Measurements from ENCODE around the gene ST6GAL2. TPM values are rescaled to one million over a fixed set of nuclear protein-coding genes. Genes with fewer than 3 reads are reported as not detected.

Gene ST6GAL2
- total RNA-seq, 2 donors from 2014 or later = not detected

DNA sequence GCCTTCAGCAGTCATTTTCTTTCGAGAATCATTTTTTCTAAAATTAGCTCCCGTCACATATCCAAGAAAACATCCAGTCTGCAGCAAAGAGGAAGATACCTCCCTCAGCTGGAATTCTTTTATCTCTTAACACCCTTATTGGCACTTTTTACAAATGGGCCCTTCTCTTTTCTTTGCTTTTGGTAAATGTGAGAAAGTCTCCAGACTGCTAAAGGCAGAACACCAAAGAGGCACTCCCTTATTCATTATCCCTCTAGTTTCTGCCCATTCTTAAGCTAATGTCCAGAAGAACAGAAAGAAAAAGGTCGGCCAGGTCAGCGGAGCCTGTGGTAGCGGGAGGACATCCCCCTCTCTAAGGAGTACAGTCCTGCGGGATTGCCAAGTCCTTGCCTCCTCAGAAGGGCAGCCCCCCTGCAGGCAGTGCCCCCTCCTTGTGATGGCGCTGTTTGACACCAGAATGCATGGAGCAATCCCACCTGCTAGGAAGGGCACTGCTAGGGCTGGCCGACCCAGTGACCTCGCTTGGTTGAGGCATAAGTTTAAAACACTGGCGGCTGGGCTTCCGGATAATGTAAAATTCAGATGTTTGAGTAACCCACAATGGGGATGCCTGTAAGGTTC lies 34.0 kb downstream of the ST6GAL2 start:
- no peaks in the 10 kb centered on the region for H3K9me3 Mint-ChIP-seq
- H3K4me3 Mint-ChIP-seq = no peak overlapping the region
- ATAC-seq (replicated peaks in 1 of 2) (no peak), DNase-seq (no peak)
- H3K27me3 Mint-ChIP-seq (ENCODE audit: low read depth) = no peaks in the 10 kb centered on the region
- no peaks in the 10 kb centered on the region for H3K36me3 Mint-ChIP-seq (ENCODE audit: insufficient read depth in 2 of 2)
- no peak overlapping the region for H3K27ac Mint-ChIP-seq
- no peaks in the 10 kb centered on the region for H3K4me1 Mint-ChIP-seq (ENCODE audit: low read depth)

DNA sequence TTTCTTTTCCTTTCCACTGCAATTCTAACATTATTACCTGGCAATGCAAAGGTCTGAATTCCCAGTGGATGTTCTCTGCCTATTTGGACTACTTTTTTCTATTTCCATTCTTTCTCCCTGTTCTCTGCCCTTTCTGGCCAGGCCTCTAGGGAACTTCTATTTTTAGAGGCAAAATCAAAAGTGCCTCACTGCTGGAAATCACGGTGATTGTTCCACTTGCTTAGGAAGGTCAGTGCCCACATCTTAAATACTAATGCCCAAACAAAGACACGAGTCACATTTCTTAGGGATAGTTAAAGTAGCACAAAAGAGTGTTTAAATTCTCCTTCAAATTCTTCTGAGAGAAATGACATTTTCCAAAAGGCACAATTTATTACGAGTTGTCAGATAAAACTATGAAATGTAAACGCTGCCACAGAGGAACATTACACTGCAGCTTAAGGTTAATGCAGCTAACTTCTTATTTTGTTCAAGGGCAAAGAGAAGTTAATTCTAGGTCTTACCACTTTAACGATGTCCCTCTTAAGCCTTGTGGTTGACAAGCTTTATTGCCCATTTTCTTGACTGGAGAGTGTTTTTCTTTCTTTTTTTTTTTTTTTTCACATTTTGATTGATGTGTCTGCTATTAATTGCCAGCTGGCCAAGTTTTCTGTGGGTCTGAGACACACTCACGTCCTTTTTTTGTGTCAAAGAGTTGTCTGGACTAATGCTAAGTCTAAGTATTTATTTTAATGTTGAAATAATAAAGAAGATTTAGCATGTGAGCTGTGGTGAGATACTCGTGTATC lies 34.7 kb downstream of the ST6GAL2 start:
- Mint-ChIP-seq H3K9me3 (no peaks in the 10 kb centered on the region), H3K36me3 (ENCODE audit: insufficient read depth in 2 of 2) (no peaks in the 10 kb centered on the region), H3K4me1 (ENCODE audit: low read depth) (no peaks in the 10 kb centered on the region), H3K27me3 (ENCODE audit: low read depth) (no peaks in the 10 kb centered on the region), H3K27ac (no peak overlapping the region), H3K4me3 (no peak overlapping the region)
- no peak for ATAC-seq (replicated peaks in 1 of 2)
- no peak for DNase-seq

DNA sequence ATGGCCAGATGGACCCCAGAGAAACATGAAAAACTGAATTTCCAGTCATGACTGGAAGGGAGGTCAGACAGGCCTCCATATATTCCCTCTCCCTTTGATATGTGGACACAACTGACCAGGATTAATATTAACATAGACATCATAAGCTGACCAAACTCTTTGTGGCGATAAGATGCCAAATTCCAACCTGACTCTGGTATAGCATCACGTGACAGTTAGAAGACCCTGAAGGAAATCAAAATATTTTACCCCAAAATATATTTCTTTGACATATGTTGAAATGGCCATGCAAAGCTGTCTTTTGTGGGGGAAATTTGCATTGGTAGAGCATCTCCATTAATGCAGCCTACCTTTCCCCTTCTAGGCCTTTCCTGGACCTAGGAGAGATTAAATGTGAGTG lies 36.7 kb downstream of the ST6GAL2 start:
- ATAC-seq (replicated peaks in 1 of 2) (no peak), DNase-seq (no peak)
- H3K4me1 Mint-ChIP-seq (ENCODE audit: low read depth) = no peaks in the 10 kb centered on the region
- no peaks in the 10 kb centered on the region for H3K27me3 Mint-ChIP-seq (ENCODE audit: low read depth)
- H3K4me3 Mint-ChIP-seq = no peak overlapping the region
- H3K27ac Mint-ChIP-seq = no peak overlapping the region
- no peaks in the 10 kb centered on the region for H3K36me3 Mint-ChIP-seq (ENCODE audit: insufficient read depth in 2 of 2)
- no peaks in the 10 kb centered on the region for H3K9me3 Mint-ChIP-seq

DNA sequence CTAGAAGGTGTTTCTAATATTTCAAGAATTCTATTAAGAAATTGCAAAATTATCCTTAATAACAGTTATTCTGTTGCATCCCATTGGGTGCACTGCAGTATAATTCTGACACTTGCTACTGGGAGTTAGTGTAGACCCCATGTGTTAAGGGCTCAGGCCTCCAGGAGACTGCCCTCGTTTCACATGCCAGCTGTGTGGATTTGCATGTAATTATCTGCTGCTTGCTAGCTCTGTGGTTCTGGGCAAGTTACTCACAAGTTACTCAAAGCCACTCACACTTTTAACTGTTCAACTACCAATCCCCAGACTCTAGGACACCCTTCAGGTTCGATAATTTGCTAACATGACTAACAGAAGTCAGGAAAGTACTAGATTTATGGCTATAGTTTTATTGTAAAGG lies 38.6 kb downstream of the ST6GAL2 start:
- H3K27ac Mint-ChIP-seq = no peak overlapping the region
- H3K36me3 Mint-ChIP-seq (ENCODE audit: insufficient read depth in 2 of 2) = no peaks in the 10 kb centered on the region
- no peaks in the 10 kb centered on the region for H3K4me1 Mint-ChIP-seq (ENCODE audit: low read depth)
- H3K9me3 Mint-ChIP-seq = no peaks in the 10 kb centered on the region
- no peak overlapping the region for H3K4me3 Mint-ChIP-seq
- no peak for DNase-seq
- ATAC-seq (replicated peaks in 1 of 2) = no peak
- H3K27me3 Mint-ChIP-seq (ENCODE audit: low read depth) = no peaks in the 10 kb centered on the region

DNA sequence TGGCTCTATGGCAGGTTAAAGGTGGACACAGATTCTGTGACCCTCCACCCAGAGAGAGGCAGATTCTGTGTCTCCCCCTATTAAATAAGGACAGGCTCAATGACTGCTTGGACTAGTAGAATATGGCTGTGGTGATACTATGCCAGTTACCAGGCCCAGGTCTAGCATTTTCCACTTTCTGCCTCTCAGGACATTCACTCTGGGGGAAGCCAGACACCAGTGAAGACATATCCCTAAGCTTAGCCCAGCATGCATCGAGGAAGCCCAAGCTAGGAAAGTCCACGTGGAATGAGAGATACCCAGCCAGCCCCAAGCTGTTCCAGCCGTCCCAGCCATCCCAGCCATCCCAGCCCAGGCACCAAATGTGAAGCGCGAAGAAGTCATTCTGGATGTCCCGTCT lies 40.3 kb downstream of the ST6GAL2 start:
- H3K27me3 Mint-ChIP-seq (ENCODE audit: low read depth) = no peaks in the 10 kb centered on the region
- DNase-seq (no peak), ATAC-seq (replicated peaks in 1 of 2) (no peak)
- no peaks in the 10 kb centered on the region for H3K36me3 Mint-ChIP-seq (ENCODE audit: insufficient read depth in 2 of 2)
- no peak overlapping the region for H3K4me3 Mint-ChIP-seq
- H3K9me3 Mint-ChIP-seq = no peaks in the 10 kb centered on the region
- H3K27ac Mint-ChIP-seq = no peak overlapping the region
- H3K4me1 Mint-ChIP-seq (ENCODE audit: low read depth) = no peaks in the 10 kb centered on the region

DNA sequence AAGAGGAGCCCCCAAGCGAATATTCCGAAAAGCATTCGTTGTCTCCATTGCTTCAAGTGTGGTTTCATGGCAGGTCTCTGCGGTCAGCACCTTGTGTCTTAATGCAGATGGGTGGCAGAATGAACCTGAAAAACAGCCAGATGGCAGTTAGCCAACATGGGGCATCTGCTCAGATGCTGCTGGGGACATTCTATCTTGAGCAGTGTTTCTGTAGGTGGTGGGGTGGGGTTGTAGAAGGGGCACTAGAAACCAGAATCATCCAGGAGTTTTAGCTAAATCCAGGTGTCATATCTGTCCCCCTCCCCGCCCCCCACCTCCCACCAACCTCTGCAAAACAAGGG lies 42.1 kb downstream of the ST6GAL2 start:
- H3K36me3 Mint-ChIP-seq (ENCODE audit: insufficient read depth in 2 of 2) = no peaks in the 10 kb centered on the region
- no peaks in the 10 kb centered on the region for H3K4me1 Mint-ChIP-seq (ENCODE audit: low read depth)
- no peak overlapping the region for H3K27ac Mint-ChIP-seq

DNA sequence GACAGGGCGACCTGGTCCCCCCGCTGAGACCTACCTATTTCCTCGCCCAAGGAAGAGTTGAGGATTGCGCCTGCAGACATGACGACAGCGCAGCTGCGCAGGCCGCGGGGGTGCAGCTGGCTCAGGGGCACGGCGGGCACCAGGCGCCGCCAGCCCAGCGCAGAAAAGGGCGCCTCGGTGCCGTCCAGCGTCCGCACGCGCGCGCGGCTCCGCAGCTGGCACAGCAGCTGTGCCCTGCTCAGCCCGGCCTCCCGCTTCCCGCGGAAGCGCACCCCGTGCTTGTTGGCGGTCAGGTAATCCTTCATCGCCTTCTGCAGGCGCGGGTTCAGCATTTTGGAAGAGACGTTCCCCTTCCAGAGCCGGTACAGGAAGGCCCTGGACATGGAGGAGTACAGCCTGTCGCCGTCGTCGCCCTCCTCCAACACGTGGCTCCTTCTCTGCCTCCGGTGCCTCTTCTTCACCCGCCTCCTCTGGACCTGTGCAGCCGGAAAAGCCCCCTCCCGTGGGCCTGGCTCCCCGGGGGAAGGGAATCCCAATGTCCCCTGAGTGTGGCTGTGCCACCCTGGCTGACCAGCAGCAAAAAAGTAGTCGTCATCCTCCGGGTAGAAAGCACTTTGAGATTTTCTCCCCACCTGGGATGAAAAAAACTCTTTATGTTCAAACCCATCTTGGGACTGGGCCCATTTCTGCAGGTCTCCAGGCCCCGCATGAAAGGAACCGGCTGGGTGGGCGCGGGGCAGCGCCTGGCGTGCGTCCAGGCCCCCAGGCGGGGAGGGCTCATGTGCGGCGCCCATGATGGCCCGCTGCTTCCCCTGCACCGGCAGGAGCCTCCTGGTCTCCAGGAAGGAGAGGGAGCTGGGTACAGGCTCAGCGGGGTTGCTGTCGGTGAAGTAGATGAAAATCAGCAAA lies 42.7 kb downstream of the ST6GAL2 start:
- no peak for DNase-seq
- no peak for ATAC-seq (replicated peaks in 1 of 2)
- Mint-ChIP-seq H3K27me3 (ENCODE audit: low read depth) (no peaks in the 10 kb centered on the region), H3K9me3 (no peaks in the 10 kb centered on the region), H3K27ac (no peak overlapping the region), H3K36me3 (ENCODE audit: insufficient read depth in 2 of 2) (no peaks in the 10 kb centered on the region), H3K4me3 (no peak overlapping the region), H3K4me1 (ENCODE audit: low read depth) (no peaks in the 10 kb centered on the region)

More for the DNA sequence above, 42.1 kb downstream of the ST6GAL2 start:
- no peaks in the 10 kb centered on the region for H3K27me3 Mint-ChIP-seq (ENCODE audit: low read depth)
- H3K4me3 Mint-ChIP-seq = no peak overlapping the region
- no peaks in the 10 kb centered on the region for H3K9me3 Mint-ChIP-seq
- ATAC-seq (replicated peaks in 1 of 2) (no peak), DNase-seq (no peak)

DNA sequence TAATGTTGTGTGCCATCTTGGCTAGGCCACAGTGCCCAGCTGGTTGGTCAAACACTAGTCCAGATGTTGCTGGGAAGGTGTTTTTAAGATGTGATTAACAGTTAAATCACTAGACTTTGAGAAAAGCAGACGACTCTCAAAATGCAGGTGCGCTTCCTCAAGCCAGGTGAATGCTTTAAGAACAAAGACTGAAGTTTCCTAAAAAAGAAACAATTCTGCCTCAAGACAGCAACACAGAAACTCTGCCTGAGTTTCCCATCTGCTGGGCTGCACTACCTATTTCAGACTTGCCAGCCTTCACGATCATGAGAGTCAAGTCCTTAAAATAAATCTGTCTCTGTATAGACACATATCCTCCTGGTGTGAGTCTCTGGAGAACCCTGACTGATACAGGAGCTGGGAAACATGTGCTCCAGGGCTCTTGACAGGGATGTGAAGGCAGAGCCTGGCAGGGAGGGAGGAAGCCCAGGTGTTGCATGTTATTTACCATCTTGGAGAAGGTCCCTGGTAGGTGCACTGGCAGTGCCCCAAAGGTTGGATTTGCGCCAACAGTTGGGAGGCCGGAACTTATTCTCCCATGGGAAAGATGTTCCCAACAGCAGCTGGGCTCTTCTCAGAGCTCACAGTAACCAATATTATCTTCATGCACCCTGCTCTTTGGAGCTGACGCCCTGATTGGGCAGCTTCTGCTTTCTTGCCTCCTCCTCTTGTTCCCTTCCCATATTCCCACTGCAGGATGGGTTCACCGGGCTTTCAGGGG lies 43.9 kb downstream of the ST6GAL2 start:
- DNase-seq = no peak
- Mint-ChIP-seq H3K4me1 (ENCODE audit: low read depth) (no peaks in the 10 kb centered on the region), H3K27ac (no peak overlapping the region), H3K4me3 (no peak overlapping the region), H3K36me3 (ENCODE audit: insufficient read depth in 2 of 2) (no peaks in the 10 kb centered on the region), H3K9me3 (no peaks in the 10 kb centered on the region), H3K27me3 (ENCODE audit: low read depth) (no peaks in the 10 kb centered on the region)
- no peak for ATAC-seq (replicated peaks in 1 of 2)

DNA sequence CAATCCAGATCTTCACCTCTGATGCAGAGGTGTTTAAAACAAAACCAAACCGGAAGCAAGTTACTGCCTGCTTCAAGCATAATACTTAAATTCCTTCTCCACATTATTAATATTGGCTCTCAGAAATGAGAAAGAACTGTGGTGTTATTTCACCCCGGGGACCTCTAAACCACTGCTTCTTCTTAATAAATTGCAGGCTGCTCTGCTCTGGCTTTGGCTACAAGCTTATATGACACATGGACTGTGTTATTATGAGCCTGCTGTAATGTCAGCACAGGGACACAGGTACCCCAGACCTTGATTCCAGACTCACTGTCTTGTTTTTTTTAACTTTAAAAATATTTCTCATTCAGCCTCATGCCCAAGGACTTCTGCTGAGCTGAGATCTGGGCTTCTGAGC lies 45.1 kb downstream of the ST6GAL2 start:
- Mint-ChIP-seq H3K9me3 (no peaks in the 10 kb centered on the region), H3K4me3 (no peak overlapping the region), H3K36me3 (ENCODE audit: insufficient read depth in 2 of 2) (no peaks in the 10 kb centered on the region), H3K27ac (no peak overlapping the region), H3K27me3 (ENCODE audit: low read depth) (no peaks in the 10 kb centered on the region), H3K4me1 (ENCODE audit: low read depth) (no peaks in the 10 kb centered on the region)
- no peak for ATAC-seq (replicated peaks in 1 of 2)
- DNase-seq = no peak

DNA sequence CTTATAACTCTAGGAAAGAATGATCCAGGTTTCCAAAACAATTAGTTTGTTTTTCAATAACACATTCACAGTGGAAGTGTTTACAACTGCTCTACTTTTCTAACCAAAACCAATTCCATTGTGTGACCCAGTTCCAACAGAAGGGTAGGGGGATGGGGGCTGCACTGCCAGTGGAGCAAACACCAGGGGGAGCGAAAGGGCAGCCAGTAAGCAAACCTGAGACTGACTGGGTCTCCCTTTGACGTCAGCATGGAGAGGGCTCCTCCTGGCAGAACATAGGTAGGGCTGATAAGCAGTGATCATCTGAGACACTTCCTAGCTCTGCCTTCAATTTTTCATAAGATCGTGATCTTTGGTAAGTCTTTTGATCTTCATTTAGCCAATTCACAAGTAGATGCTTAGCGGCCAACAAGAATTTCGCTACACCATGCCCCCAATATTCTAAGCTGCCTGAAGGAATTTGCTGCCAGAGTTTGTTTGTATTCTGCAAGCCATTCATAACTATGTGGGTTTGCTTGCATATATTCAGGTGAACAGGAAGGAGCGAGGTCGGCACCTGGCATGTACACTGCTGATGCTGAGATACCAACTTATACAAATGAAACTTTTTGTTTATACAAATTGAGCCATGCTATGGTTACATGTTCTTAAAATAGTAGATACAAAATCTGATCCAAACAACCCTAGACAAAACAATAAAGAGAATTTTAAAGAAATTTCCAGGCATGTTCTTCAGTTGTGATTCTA lies 45.9 kb downstream of the ST6GAL2 start:
- H3K4me3 Mint-ChIP-seq = no peak overlapping the region
- no peak overlapping the region for H3K27ac Mint-ChIP-seq
- no peaks in the 10 kb centered on the region for H3K4me1 Mint-ChIP-seq (ENCODE audit: low read depth)
- H3K9me3 Mint-ChIP-seq = no peaks in the 10 kb centered on the region
- no peaks in the 10 kb centered on the region for H3K36me3 Mint-ChIP-seq (ENCODE audit: insufficient read depth in 2 of 2)
- H3K27me3 Mint-ChIP-seq (ENCODE audit: low read depth) = no peaks in the 10 kb centered on the region
- DNase-seq = peak in 1 of 2 donors; percentile 1
- no peak for ATAC-seq (replicated peaks in 1 of 2)

DNA sequence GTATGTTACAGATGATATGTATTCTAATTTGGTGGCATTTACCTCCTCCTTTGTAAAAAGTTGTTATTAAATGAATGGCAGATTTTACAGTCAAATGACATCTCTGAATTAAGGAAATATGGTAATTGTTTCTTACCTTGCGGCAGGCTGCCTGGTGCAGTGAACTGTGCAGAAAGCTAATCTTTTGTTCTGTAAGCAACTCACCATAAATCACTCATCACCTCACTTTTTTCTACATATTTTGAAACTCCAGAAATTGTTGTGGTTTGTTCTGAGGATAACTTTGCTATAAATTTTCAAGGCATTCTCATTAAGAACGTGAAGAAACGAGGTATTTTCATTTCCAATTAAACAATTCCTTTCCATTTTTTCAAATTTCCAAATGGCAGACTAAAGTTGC lies 52.7 kb downstream of the ST6GAL2 start:
- H3K27me3 Mint-ChIP-seq (ENCODE audit: low read depth) = no peaks in the 10 kb centered on the region
- no peaks in the 10 kb centered on the region for H3K36me3 Mint-ChIP-seq (ENCODE audit: insufficient read depth in 2 of 2)
- DNase-seq = no peak
- ATAC-seq (replicated peaks in 1 of 2) = no peak
- H3K9me3 Mint-ChIP-seq = no peaks in the 10 kb centered on the region
- no peak overlapping the region for H3K27ac Mint-ChIP-seq
- H3K4me3 Mint-ChIP-seq = no peak overlapping the region
- no peaks in the 10 kb centered on the region for H3K4me1 Mint-ChIP-seq (ENCODE audit: low read depth)

DNA sequence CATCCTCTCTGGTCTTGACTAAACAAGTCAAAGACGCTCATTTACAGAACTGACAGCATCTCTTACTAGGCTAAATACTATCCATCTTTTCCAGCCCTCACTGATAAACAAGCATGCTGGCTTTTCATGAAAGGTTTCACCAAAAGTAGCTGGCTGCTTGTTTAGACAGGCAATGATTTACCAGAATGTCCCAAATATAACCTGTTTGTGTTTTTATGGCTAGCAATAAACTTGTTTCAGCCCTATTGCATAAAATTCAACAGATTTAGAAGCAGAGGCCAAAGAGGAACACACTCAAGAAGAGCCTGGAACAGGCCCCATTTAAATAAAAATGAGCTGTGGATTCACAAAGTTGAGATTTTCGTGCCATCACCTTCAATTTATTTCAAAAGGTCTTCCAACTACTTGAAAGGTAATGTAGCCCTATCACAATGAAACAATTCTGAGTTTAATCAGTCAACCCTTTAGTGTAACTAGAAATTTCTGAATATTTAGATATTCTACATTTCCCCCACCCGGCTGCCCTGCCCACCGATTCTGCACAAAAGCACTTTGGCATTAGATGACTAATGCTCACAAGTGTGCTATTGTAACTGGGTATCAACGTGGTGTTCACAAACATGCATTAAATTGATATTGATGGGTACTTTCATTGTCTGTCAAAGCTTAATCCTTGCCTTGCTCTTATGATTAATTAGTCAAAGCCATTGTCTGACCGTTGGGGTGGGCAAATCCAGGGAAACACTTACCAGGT lies 54.0 kb downstream of the ST6GAL2 start:
- H3K36me3 Mint-ChIP-seq (ENCODE audit: insufficient read depth in 2 of 2) = no peaks in the 10 kb centered on the region
- H3K27me3 Mint-ChIP-seq (ENCODE audit: low read depth) = no peaks in the 10 kb centered on the region
- no peak for DNase-seq
- no peak for ATAC-seq (replicated peaks in 1 of 2)
- H3K4me3 Mint-ChIP-seq = no peak overlapping the region
- H3K27ac Mint-ChIP-seq = no peak overlapping the region
- H3K4me1 Mint-ChIP-seq (ENCODE audit: low read depth) = no peaks in the 10 kb centered on the region
- no peaks in the 10 kb centered on the region for H3K9me3 Mint-ChIP-seq

Data from activated T-cell treated with anti-CD3 and anti-CD28 coated beads, Interleukin-2, amount 50 U/mL, for 72 hours (primary cell).